Thyroid gland (tissue), 4 donors: ENCODE measurements around the gene FNTB. TPM values are rescaled to one million over a fixed set of nuclear protein-coding genes. Genes with fewer than 3 reads are reported as not detected.

Source experiments
- DNase-seq, 2 donors: peaks; one replicate each; pipeline ENCODE4 v3.0.0-alpha.2; 2019
- H3K27ac ChIP-seq, 3 donors: fragments of 200-600 bp; sonication (generic); 1 replicate in 2 of 3; 2 replicates in 1 of 3; pipeline ENCODE4 v1.5.1; 2016 to 2019; ENCODE audit warnings: mild to moderate bottlenecking in 1 of 3, moderate library complexity in 1 of 3
- H3K27me3 ChIP-seq: fragments of 200-600 bp; sonication (generic); one replicate; pipeline ENCODE4 v1.5.1; 2019
- H3K36me3 ChIP-seq, 2 donors: fragments of 200-600 bp; sonication (generic); one replicate each; pipeline ENCODE4 v1.5.1; 2016 to 2019
- H3K4me1 ChIP-seq, 2 donors: fragments of 200-600 bp; sonication (generic); one replicate each; pipeline ENCODE4 v1.5.1; 2017 to 2019
- H3K4me3 ChIP-seq, 3 donors: fragments of 200-600 bp; sonication (generic); replicated peaks in 1 of 3; 1 replicate in 2 of 3; 2 replicates in 1 of 3; pipeline ENCODE4 v1.5.1; 2016; ENCODE audit warnings: mild to moderate bottlenecking in 1 of 3
- H3K9me3 ChIP-seq: fragments of 200-600 bp; sonication (generic); one replicate; pipeline ENCODE4 v1.5.1; 2017
- POLR2A ChIP-seq, 2 donors: fragments of 450-650 bp; IDR thresholded peaks; one replicate each; pipeline ENCODE4 v1.6.1; 2017; ENCODE audit warnings: antibody characterized with exemption in 2 of 2, mild to moderate bottlenecking in 2 of 2, moderate library complexity in 1 of 2
- WGBS, 2 donors: methylation state at CpG; one replicate each; pipeline ENCODE4 v1.1.5; 2017; 5-methylcytosine and 5-hydroxymethylcytosine counted together
- intact Hi-C: fragments of 100-400 bp; cut with DNase I; formaldehyde crosslinking; loops from one replicate; pipeline ENCODE4 v1.15.1; 2023
- total RNA-seq, 4 donors: library from RNA; depleted of rRNA; stranded (reverse); fragments of >200 nt; gene quantifications; one replicate each; pipeline ENCODE4 v1.2.3, GENCODE V29; 2016
- TF ChIP-seq, protein P1 (sequence below), 6 experiments: fragments of 200-600 bp in 3 of 6; fragments of 450-650 bp in 3 of 6; sonication (generic) in 3 of 6; IDR thresholded peaks; one replicate each; pipeline ENCODE4 v1.5.1; 2016 to 2019; ENCODE audit warnings: antibody characterized with exemption in 6 of 6, mild to moderate bottlenecking in 2 of 6, inconsistent platforms in 1 of 6, moderate library complexity in 1 of 6

The FNTB gene
- total RNA-seq, 4 donors from 2014 or later, result 7.8 to 27.0 (median 18.8) TPM

- Histone ChIP-seq H3K27ac (no peak overlapping the region), H3K27me3 (no peaks in the 10 kb centered on the region), H3K9me3 (no peaks in the 10 kb centered on the region), H3K4me3 (no peak overlapping the region), H3K4me1 (no peaks in the 10 kb centered on the region), H3K36me3 (no peaks in the 10 kb centered on the region)
- intact Hi-C loops, result no loop called here
- DNase-seq, result no peak
- WGBS, 2 donors, result 91 to 92% methylated on average over 4 of the region's 4 CpGs
- no peak for TF ChIP-seq POLR2A (IDR thresholded peaks at IDR 0.05)
- TF ChIP-seq, protein P1, sequence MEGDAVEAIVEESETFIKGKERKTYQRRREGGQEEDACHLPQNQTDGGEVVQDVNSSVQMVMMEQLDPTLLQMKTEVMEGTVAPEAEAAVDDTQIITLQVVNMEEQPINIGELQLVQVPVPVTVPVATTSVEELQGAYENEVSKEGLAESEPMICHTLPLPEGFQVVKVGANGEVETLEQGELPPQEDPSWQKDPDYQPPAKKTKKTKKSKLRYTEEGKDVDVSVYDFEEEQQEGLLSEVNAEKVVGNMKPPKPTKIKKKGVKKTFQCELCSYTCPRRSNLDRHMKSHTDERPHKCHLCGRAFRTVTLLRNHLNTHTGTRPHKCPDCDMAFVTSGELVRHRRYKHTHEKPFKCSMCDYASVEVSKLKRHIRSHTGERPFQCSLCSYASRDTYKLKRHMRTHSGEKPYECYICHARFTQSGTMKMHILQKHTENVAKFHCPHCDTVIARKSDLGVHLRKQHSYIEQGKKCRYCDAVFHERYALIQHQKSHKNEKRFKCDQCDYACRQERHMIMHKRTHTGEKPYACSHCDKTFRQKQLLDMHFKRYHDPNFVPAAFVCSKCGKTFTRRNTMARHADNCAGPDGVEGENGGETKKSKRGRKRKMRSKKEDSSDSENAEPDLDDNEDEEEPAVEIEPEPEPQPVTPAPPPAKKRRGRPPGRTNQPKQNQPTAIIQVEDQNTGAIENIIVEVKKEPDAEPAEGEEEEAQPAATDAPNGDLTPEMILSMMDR (IDR thresholded peaks at IDR 0.05), result no peak
Measured at GRCh38 chr14:64944861-64945260, 41.8 kb upstream of the FNTB start.

DNA sequence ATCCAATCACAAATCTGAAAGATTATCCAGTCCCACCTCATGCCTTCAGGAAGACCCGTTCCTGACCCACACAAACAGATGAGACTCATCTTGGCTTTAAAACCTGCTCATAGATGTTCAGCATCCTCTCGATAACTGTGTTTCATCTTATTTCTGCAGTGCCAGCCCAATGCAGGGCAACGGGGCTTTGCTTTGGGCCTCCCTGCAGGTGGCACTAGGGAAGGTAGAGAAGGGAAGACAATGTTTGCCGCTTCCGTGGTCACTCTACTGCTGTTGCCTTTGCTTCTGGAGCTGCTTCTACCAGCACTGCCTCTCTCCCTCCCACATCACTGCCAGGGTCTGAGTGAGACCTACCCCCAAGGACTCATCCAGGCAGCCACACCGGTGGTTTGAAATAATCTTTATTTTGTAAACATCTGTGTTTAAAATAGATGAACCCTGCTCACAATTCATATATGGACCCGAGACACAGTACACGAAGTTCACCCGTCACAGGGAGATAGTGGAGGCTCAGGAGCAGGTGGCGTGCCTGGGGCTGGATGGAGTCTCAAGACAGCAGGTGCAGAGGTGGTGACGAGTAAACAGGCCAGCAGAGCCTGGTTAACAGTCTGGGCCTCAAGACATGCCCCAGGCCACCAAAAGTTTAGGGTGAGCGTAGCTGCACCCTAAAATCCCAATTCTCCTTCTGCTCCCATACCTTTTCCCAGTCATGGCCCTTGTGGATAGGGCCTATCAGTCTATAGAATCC is 41.1 kb upstream of the FNTB start:
- Histone ChIP-seq H3K9me3 (no peaks in the 10 kb centered on the region), H3K27ac (no peak overlapping the region), H3K36me3 (no peaks in the 10 kb centered on the region), H3K4me1 (no peaks in the 10 kb centered on the region), H3K4me3 (no peak overlapping the region), H3K27me3 (no peaks in the 10 kb centered on the region)
- intact Hi-C loops, result no loop called here
- no peak for DNase-seq
- TF ChIP-seq, protein P1 (IDR thresholded peaks at IDR 0.05), result no peak
- no peak for TF ChIP-seq POLR2A (IDR thresholded peaks at IDR 0.05)
- 88 to 92% methylated on average over 12 of the region's 12 CpGs for WGBS, 2 donors

DNA sequence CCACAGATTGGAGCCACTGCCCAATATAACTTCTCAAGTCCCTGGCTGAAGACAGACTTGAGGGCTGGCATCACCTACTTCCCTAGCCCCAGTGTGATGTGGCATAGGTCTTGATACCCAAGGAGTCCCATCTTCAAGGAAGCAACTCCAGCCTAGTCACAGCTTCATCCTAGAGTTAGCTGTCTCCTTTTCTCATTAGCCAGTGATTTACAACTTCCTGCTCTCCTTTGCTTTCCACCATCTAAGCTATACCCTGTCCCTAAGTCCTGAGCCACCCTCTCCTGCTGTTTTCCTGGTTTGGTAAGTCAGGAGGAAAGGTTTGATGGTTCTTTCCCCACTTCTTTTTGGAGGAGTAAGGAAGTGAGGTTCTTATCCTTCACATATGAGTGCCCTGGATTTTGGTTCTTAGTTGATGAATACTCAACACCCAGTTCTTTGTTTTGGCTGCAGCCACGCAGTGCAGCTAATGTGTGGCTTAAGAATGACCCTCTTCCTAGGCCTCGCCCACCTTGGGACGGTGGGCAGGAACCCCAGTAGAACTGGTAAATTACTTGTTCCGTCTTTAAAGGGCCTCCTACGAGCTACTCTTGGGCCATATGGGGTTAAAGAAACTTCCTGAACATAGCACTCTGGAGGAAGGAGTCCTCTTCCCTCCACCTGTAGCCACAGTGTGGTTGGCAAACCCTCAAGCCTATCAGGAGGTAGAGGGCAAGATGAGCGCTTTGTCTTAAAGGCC is 40.2 kb upstream of the FNTB start:
- intact Hi-C loops, result no loop called here
- Histone ChIP-seq H3K4me1 (no peaks in the 10 kb centered on the region), H3K36me3 (no peaks in the 10 kb centered on the region), H3K27me3 (no peaks in the 10 kb centered on the region), H3K9me3 (no peaks in the 10 kb centered on the region), H3K4me3 (no peak overlapping the region), H3K27ac (no peak overlapping the region)
- no peak for TF ChIP-seq POLR2A (IDR thresholded peaks at IDR 0.05)
- TF ChIP-seq, protein P1 (IDR thresholded peaks at IDR 0.05), result no peak
- WGBS, 2 donors, result 87 to 91% methylated on average over 6 of the region's 6 CpGs
- DNase-seq, result no peak

- intact Hi-C loops, result no loop called here
- DNase-seq, result no peak
- H3K27ac ChIP-seq, result no peak overlapping the region
- H3K9me3 ChIP-seq, result no peaks in the 10 kb centered on the region
- no peak overlapping the region for H3K4me3 ChIP-seq
- WGBS, 2 donors, result 89 to 92% methylated on average over 28 of the region's 28 CpGs
- TF ChIP-seq, protein P1 (IDR thresholded peaks at IDR 0.05), result no peak
- TF ChIP-seq POLR2A (IDR thresholded peaks at IDR 0.05), result no peak
- no peaks in the 10 kb centered on the region for H3K4me1 ChIP-seq
- H3K27me3 ChIP-seq, result no peaks in the 10 kb centered on the region
- no peaks in the 10 kb centered on the region for H3K36me3 ChIP-seq
Measured at GRCh38 chr14:64947710-64948611, 38.7 kb upstream of the FNTB start.
